ENCODE measurements around the gene NSD1.
"Not testable (repeated sequence)": the region's sequence is repeated elsewhere in the genome, so short reads cannot be mapped to it uniquely, and the experiment has no call there.

The NSD1 gene

GRCh38 chr5:177177847-177178437 lies 44.4 kb downstream of the NSD1 start:
- DNase-seq (ENCODE audit: low read depth): not testable (repeated sequence)

GRCh38 chr5:177178733-177179304 lies 45.2 kb downstream of the NSD1 start:
- DNase-seq (ENCODE audit: low read depth): no peak

GRCh38 chr5:177179431-177179830 lies 45.9 kb downstream of the NSD1 start:
- no peak for DNase-seq (ENCODE audit: low read depth)

- no peak for DNase-seq (ENCODE audit: low read depth)
Measured at GRCh38 chr5:177183142-177183541, 49.6 kb downstream of the NSD1 start.

- DNase-seq (ENCODE audit: low read depth): no peak
Measured at GRCh38 chr5:177183766-177184360, 50.3 kb downstream of the NSD1 start.

GRCh38 chr5:177185993-177186392 lies 52.4 kb downstream of the NSD1 start:
- DNase-seq (ENCODE audit: low read depth): no peak

- no peak for DNase-seq (ENCODE audit: low read depth)
Measured at GRCh38 chr5:177186645-177187044, 53.1 kb downstream of the NSD1 start.

- DNase-seq (ENCODE audit: low read depth): peak; percentile 12
Measured at GRCh38 chr5:177188775-177189174, 55.2 kb downstream of the NSD1 start.

GRCh38 chr5:177189416-177189815 lies 55.8 kb downstream of the NSD1 start:
- DNase-seq (ENCODE audit: low read depth): peak; percentile 57

- no peak for DNase-seq (ENCODE audit: low read depth)
Measured at GRCh38 chr5:177189965-177190364, 56.4 kb downstream of the NSD1 start.

GRCh38 chr5:177194268-177194667 lies 60.7 kb downstream of the NSD1 start:
- peak; percentile 78 for DNase-seq (ENCODE audit: low read depth)

GRCh38 chr5:177195307-177195952 lies 61.9 kb downstream of the NSD1 start:
- DNase-seq (ENCODE audit: low read depth): peak; percentile 52

- DNase-seq (ENCODE audit: low read depth): no peak
Measured at GRCh38 chr5:177198738-177199137, 65.2 kb downstream of the NSD1 start.

GRCh38 chr5:177204281-177204680 lies 70.7 kb downstream of the NSD1 start:
- no peak for DNase-seq (ENCODE audit: low read depth)

- DNase-seq (ENCODE audit: low read depth): no peak
Measured at GRCh38 chr5:177209610-177210009, 76.0 kb downstream of the NSD1 start.

GRCh38 chr5:177212242-177212641 lies 78.7 kb downstream of the NSD1 start:
- DNase-seq (ENCODE audit: low read depth): no peak

- no peak for DNase-seq (ENCODE audit: low read depth)
Measured at GRCh38 chr5:177220576-177220975, 87.0 kb downstream of the NSD1 start.

GRCh38 chr5:177222269-177222668 lies 88.7 kb downstream of the NSD1 start:
- no peak for DNase-seq (ENCODE audit: low read depth)

- DNase-seq (ENCODE audit: low read depth): no peak
Measured at GRCh38 chr5:177225798-177226197, 92.2 kb downstream of the NSD1 start.

GRCh38 chr5:177226860-177227259 lies 93.3 kb downstream of the NSD1 start:
- DNase-seq (ENCODE audit: low read depth): no peak

GRCh38 chr5:177228751-177229150 lies 95.2 kb downstream of the NSD1 start:
- DNase-seq (ENCODE audit: low read depth): no peak

GRCh38 chr5:177230660-177231059 lies 97.1 kb downstream of the NSD1 start:
- DNase-seq (ENCODE audit: low read depth): no peak

Data from iris pigment epithelial cell (primary cell).